Progenitor cell of endocrine pancreas (in vitro differentiated cells): ENCODE data around the gene NVL. TPM values are rescaled to one million over a fixed set of nuclear protein-coding genes. Genes with fewer than 3 reads are reported as not detected.
A peak's percentile ranks its signal among the peaks of the same experiment; 100 is the strongest.

Experiments
- DNase-seq: peaks from one replicate; pipeline ENCODE4 v3.0.0; 2021; ENCODE audit warnings: low spot score; ENCODE audit not compliant: unreplicated experiment
- H3K27ac Mint-ChIP-seq: 2 replicates; pipeline ENCODE4 v1.8.0; 2021; ENCODE audit warnings: mild to moderate bottlenecking, moderate library complexity, mixed read lengths
- H3K27me3 Mint-ChIP-seq: 2 replicates; pipeline ENCODE4 v1.8.0; 2021; ENCODE audit warnings: mixed read lengths
- H3K36me3 Mint-ChIP-seq: 2 replicates; pipeline ENCODE4 v1.8.0; 2022; ENCODE audit warnings: mixed read lengths; ENCODE audit not compliant: insufficient read depth
- H3K4me1 Mint-ChIP-seq: 2 replicates; pipeline ENCODE4 v1.8.0; 2021; ENCODE audit warnings: low read depth, mixed read lengths
- H3K4me3 Mint-ChIP-seq: 2 replicates; pipeline ENCODE4 v1.8.0; 2021; ENCODE audit warnings: low read depth, mild to moderate bottlenecking, moderate library complexity, mixed read lengths
- H3K9me3 Mint-ChIP-seq: 2 replicates; pipeline ENCODE4 v1.8.0; 2021; ENCODE audit warnings: low read depth, mixed read lengths
- total RNA-seq: library from RNA; stranded (reverse); gene quantifications from 2 replicates; pipeline ENCODE4 v1.2.1, GENCODE V29; 2021
- TF ChIP-seq, protein P1 (sequence below): fragments of 200-600 bp; sonication (generic); IDR thresholded peaks from one replicate; pipeline ENCODE4 v1.5.0; 2021; ENCODE audit warnings: antibody characterized with exemption, mild to moderate bottlenecking; ENCODE audit not compliant: unreplicated experiment

Gene NVL
- total RNA-seq, 1 donor from 2014 or later = 52.5 TPM

DNA sequence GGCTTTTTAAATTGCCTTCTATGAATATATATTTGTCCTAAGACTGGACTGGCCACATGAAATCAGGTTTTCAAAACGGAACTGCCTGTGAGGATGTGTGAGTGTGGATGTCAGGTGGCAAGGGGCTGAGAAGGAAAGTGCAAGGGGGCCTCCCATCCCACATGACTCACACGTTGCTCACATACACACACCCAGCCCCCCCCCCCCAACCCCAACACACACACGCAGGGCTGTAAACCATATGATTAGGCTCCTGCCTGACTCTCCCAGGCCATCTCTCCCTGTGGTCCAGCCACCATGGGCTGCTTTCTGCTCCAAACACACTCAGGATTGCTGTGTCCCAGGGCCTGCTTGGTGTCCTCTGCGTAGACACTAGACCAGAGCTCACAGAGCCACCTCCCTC, 124.5 kb downstream of the NVL start:
- Mint-ChIP-seq H3K27me3 (no peaks in the 10 kb centered on the region), H3K4me1 (peaks cover 10% of the 10 kb centered on the region), H3K4me3 (peak overlapping the region; percentile 24), H3K9me3 (no peaks in the 10 kb centered on the region), H3K27ac (peak overlapping the region; percentile 73), H3K36me3 (no peaks in the 10 kb centered on the region)
- TF ChIP-seq, protein P1, sequence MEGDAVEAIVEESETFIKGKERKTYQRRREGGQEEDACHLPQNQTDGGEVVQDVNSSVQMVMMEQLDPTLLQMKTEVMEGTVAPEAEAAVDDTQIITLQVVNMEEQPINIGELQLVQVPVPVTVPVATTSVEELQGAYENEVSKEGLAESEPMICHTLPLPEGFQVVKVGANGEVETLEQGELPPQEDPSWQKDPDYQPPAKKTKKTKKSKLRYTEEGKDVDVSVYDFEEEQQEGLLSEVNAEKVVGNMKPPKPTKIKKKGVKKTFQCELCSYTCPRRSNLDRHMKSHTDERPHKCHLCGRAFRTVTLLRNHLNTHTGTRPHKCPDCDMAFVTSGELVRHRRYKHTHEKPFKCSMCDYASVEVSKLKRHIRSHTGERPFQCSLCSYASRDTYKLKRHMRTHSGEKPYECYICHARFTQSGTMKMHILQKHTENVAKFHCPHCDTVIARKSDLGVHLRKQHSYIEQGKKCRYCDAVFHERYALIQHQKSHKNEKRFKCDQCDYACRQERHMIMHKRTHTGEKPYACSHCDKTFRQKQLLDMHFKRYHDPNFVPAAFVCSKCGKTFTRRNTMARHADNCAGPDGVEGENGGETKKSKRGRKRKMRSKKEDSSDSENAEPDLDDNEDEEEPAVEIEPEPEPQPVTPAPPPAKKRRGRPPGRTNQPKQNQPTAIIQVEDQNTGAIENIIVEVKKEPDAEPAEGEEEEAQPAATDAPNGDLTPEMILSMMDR = no peak
- no peak for DNase-seq

DNA sequence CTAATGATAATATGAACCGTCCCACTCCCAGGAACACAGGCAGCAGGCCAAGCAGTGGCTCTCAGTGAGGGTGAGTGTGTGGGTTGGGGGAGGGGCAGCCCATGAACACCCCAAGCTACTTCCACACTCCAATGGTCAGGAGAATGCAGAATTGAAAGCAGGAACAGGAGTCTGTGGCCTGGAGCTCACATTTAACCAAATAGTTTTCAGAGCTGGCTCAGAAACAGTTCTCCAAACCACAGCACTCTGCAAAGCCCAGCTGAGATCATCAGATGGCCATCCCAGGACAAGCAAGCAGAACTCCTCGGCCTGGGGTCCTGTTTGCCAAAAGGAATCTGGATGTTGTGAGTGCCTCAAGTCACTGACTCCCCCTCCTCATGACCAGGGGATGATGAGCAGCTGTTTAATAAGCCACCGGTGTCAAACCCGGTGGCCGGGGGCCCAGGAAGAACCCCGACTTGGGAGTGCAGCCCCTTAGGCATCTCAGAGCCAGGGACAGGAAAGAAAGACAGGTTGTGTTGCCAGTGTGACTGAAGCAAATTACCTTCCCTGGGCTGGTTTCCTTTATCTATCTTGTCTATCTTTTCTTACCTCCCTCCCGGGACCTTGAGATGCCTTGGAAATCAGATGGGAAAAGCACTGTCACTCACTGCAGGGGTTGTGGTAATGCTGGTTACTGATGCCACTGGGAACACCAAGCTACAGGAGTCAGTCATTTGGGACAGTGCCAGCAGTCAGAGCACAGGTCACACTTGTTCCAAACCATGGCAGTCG, 126.5 kb downstream of the NVL start:
- H3K27ac Mint-ChIP-seq = no peak overlapping the region
- no peaks in the 10 kb centered on the region for H3K36me3 Mint-ChIP-seq
- no peaks in the 10 kb centered on the region for H3K27me3 Mint-ChIP-seq
- H3K9me3 Mint-ChIP-seq = no peaks in the 10 kb centered on the region
- peaks cover 10% of the 10 kb centered on the region for H3K4me1 Mint-ChIP-seq
- TF ChIP-seq, protein P1 = no peak
- DNase-seq = no peak
- H3K4me3 Mint-ChIP-seq = no peak overlapping the region

DNA sequence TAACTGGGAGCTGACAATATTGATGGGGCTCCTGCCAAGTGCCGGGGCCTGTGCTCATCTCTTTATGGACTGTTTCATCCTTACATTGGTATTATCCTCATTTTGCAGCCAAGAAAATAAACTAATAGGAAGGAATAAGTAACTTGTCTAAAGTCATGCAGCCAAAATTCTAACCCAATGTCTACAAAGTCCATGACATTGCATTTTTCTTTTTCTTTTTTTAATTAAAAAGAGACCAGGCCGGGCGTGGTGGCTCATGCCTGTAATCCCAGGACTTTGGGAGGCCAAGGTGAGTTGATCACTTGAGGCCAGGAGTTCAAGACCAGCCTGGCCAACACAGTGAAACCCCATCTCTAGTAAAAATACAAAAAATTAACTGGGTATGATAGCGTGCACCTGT, 128.1 kb downstream of the NVL start:
- Mint-ChIP-seq H3K27ac (no peak overlapping the region), H3K4me1 (peaks cover 10% of the 10 kb centered on the region)
- TF ChIP-seq, protein P1 = no peak

DNA sequence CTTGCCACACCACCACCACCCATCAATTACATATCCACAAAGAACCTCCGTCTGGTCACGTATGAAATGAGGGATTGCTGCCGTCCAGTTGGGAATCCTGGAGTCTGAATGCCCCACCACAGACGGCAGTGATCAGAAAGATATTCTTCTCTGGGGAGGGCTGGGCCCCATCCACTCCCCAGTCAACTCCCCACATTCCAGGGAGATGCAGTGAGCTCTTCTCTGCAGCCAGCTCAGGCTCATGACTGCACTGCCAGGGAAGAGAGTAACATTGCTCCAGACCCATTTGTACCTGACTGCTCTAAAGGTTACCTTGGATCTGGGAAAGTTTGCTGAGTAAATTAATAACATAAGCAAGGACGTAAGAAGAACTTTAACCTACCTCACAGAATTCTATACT, 128.6 kb downstream of the NVL start:
- DNase-seq = no peak
- Mint-ChIP-seq H3K27me3 (no peaks in the 10 kb centered on the region), H3K9me3 (no peaks in the 10 kb centered on the region), H3K36me3 (no peaks in the 10 kb centered on the region), H3K4me3 (no peak overlapping the region), H3K4me1 (peaks cover 8% of the 10 kb centered on the region), H3K27ac (no peak overlapping the region)
- TF ChIP-seq, protein P1 = no peak

More for the DNA sequence above, 128.1 kb downstream of the NVL start:
- Mint-ChIP-seq H3K4me3 (no peak overlapping the region), H3K9me3 (no peaks in the 10 kb centered on the region), H3K36me3 (no peaks in the 10 kb centered on the region), H3K27me3 (no peaks in the 10 kb centered on the region)
- no peak for DNase-seq

DNA sequence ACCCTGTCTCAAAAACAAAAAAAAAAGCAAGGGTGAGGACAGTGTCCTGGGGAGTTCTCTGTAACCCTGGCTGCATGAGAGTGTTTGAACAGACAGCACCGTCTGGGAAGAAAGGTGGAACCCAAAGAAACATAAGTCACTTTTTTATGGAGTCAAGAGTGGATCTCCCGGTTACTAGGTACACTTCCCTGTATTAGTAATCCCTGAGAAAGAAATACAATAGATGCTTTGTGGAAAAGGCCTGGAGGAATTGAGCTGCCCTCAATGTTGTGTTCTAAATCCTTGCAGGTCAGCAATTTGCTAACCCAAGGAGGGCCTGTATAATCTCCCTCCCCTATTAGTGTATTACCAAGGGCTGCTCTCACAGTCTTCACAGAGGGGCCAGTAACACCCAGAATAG, 130.3 kb downstream of the NVL start:
- Mint-ChIP-seq H3K9me3 (no peaks in the 10 kb centered on the region), H3K36me3 (peaks cover 4% of the 10 kb centered on the region), H3K27ac (no peak overlapping the region), H3K4me1 (peaks cover 6% of the 10 kb centered on the region), H3K27me3 (no peaks in the 10 kb centered on the region), H3K4me3 (no peak overlapping the region)
- no peak for DNase-seq
- TF ChIP-seq, protein P1 = no peak
